DOHH2 (cell line): ENCODE data around the gene IL17REL.

Experiments used
- H3F3A ChIP-seq: fragments of 200-600 bp; sonication (generic), shearing (Covaris generic); 2 replicates; pipeline ENCODE4 v1.6.0; 2016; ENCODE audit warnings: antibody characterized with exemption, mild to moderate bottlenecking; ENCODE audit not compliant: control insufficient read depth, insufficient read depth
- H3K27ac ChIP-seq: fragments of 200-600 bp; sonication (generic); 2 replicates; pipeline ENCODE4 v1.5.1; 2014; ENCODE audit warnings: low read depth, mild to moderate bottlenecking, low read length, moderate library complexity
- H3K27me3 ChIP-seq: fragments of 200-600 bp; sonication (generic); 2 replicates; pipeline ENCODE4 v1.6.1; 2014; ENCODE audit warnings: mild to moderate bottlenecking, low read length, mixed read lengths; ENCODE audit not compliant: control insufficient read depth
- H3K36me3 ChIP-seq: fragments of 200-600 bp; sonication (generic); 2 replicates; pipeline ENCODE4 v1.6.1; 2014; ENCODE audit warnings: mild to moderate bottlenecking, low read length, moderate library complexity, mixed read lengths; ENCODE audit not compliant: control insufficient read depth
- H3K4me1 ChIP-seq: fragments of 200-600 bp; sonication (generic); 2 replicates; pipeline ENCODE4 v1.6.1; 2014; ENCODE audit warnings: mild to moderate bottlenecking, low read length, mixed read lengths; ENCODE audit not compliant: control insufficient read depth
- H3K4me2 ChIP-seq: fragments of 200-600 bp; sonication (generic); 2 replicates; pipeline ENCODE4 v1.6.0; 2014; ENCODE audit warnings: mild to moderate bottlenecking, low read length, moderate library complexity
- H3K4me3 ChIP-seq: fragments of 200-600 bp; sonication (generic); 2 replicates; pipeline ENCODE4 v1.5.1; 2014; ENCODE audit warnings: mild to moderate bottlenecking, low read length, mixed read lengths
- H3K79me2 ChIP-seq: fragments of 200-600 bp; sonication (generic); 2 replicates; pipeline ENCODE4 v1.6.1; 2014; ENCODE audit warnings: mild to moderate bottlenecking, low read length, mixed read lengths; ENCODE audit not compliant: control insufficient read depth
- H3K9me2 ChIP-seq: fragments of 200-600 bp; sonication (generic); replicated peaks from 2 replicates; pipeline ENCODE4 v1.6.1; 2014; ENCODE audit warnings: mild to moderate bottlenecking, low read length, mixed read lengths; ENCODE audit not compliant: control insufficient read depth
- H3K9me3 ChIP-seq: fragments of 200-600 bp; sonication (generic); 2 replicates; pipeline ENCODE4 v1.6.1; 2014; ENCODE audit warnings: antibody characterized with exemption, low read length, mixed read lengths; ENCODE audit not compliant: control insufficient read depth, insufficient read depth
- H4K20me1 ChIP-seq: fragments of 200-600 bp; sonication (generic); 2 replicates; pipeline ENCODE4 v1.6.0; 2014; ENCODE audit warnings: low read depth, mild to moderate bottlenecking, antibody characterized with exemption, low read length, moderate library complexity; ENCODE audit not compliant: control insufficient read depth, insufficient read depth
- EZH2phosphoT487 ChIP-seq: fragments of 200-600 bp; sonication (generic); IDR thresholded peaks from 2 replicates; pipeline ENCODE4 v1.6.1; 2017; ENCODE audit warnings: borderline replicate concordance, mild to moderate bottlenecking, antibody characterized with exemption, low read length, moderate library complexity, mixed read lengths
- TF ChIP-seq, protein P1 (sequence below): fragments of 200-600 bp; sonication (generic); IDR thresholded peaks from one replicate; pipeline ENCODE4 v1.5.1; 2014; ENCODE audit warnings: antibody characterized with exemption, mild to moderate bottlenecking, low read depth, low read length; ENCODE audit not compliant: poor library complexity, severe bottlenecking

The IL17REL gene

DNA sequence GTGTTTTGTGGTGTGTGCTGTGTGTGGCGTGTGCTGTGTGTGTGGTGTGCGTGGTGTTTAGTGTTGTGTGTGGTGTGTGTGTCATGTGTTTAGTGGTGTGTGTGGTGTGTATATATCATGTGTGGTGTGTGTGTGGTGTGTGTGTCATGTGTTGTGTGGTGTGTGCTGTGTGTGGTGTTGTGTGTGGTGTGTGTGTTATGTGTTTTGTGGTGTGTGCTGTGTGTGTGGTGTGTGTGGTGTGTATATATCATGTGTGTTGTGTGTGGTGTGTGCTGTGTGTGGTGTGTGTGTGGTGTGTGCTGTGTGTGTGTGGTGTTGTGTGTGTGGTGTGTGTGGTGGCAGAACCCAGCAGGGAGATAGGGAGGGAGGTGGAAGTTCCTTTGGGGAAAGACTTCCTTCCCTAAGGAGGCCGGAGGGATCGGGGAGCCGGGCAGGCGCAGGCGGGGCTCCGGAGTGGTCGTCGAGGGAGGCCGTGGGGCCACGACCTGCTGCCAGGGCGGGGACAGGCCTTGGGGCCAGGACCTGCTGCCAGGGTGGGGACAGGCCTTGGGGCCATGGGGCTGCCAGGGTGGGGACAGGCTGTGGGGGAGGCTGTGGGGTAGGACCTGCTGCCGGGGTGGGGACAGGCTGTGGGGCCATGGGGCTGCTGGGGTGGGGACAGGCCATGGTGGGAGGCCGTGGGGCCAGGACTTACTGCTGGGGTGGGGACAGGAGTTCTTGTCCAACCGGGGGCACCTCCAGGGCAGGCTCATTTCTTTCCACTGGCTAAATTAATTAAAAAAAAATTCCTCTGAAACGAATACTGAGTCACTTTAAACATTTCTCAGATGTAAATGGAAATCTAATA is 36.8 kb downstream of the IL17REL start:
- no peaks in the 10 kb centered on the region for H3K36me3 ChIP-seq
- no peaks in the 10 kb centered on the region for H3K9me2 ChIP-seq
- H3K4me2 ChIP-seq = peak overlapping the region; percentile 9
- H3K79me2 ChIP-seq = no peaks in the 10 kb centered on the region
- H3K27ac ChIP-seq = no peak overlapping the region
- no peak for TF ChIP-seq EZH2phosphoT487
- TF ChIP-seq, protein P1, sequence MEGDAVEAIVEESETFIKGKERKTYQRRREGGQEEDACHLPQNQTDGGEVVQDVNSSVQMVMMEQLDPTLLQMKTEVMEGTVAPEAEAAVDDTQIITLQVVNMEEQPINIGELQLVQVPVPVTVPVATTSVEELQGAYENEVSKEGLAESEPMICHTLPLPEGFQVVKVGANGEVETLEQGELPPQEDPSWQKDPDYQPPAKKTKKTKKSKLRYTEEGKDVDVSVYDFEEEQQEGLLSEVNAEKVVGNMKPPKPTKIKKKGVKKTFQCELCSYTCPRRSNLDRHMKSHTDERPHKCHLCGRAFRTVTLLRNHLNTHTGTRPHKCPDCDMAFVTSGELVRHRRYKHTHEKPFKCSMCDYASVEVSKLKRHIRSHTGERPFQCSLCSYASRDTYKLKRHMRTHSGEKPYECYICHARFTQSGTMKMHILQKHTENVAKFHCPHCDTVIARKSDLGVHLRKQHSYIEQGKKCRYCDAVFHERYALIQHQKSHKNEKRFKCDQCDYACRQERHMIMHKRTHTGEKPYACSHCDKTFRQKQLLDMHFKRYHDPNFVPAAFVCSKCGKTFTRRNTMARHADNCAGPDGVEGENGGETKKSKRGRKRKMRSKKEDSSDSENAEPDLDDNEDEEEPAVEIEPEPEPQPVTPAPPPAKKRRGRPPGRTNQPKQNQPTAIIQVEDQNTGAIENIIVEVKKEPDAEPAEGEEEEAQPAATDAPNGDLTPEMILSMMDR = no peak
- H3K4me1 ChIP-seq = peaks cover 45% of the 10 kb centered on the region
- H3K27me3 ChIP-seq = no peaks in the 10 kb centered on the region; the same call in 1 of the 2 replicates
- H3F3A ChIP-seq = peaks cover 34% of the 10 kb centered on the region
- no peaks in the 10 kb centered on the region for H4K20me1 ChIP-seq
- H3K9me3 ChIP-seq = peaks cover 6% of the 10 kb centered on the region; the same call in 1 of the 2 replicates
- H3K4me3 ChIP-seq = peak overlapping the region; percentile 29

DNA sequence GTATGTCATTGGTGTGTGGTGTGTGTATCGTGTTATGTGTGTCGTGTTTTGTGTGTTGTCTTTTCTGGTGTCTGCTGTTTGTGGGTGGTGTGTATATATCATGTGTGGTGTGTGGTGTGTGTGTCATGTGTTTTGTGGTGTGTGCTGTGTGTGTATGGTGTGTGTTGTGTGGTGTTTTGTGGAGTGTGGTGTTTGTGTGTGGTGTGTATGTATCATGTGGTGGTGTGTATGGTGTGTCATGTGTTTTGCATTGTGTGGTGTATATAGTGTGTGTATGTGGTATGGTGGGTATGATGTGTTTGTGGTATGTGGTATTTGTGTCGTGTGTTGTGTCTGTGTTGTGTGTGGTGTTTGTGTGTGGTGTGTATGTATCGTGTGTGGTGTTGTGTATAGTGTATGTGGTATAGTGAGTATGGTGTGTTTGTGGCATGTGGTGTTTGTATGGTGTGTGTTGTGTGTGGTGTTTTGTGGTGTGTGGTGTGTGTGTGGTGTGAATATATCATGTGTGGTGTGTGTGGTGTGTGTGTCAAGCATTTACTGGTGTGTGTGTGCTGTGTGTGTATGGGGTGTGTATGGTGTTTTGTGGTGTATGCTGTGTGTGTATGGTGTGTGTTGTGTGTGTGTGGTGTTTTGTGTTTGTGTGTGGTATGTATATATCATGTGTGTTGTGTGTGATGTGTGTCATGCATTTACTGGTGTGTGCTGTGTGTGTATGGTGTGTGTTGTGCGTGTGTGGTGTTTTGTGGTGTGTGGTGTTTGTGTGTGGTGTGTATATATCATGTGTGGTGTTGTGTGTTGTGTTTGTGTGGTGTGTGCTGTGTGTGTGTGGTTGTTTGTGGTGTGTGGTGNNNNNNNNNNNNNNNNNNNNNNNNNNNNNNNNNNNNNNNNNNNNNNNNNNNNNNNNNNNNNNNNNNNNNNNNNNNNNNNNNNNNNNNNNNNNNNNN is 39.3 kb downstream of the IL17REL start:
- no peaks in the 10 kb centered on the region for H3K9me2 ChIP-seq
- no peak for TF ChIP-seq EZH2phosphoT487
- TF ChIP-seq, protein P1 = no peak
- H3F3A ChIP-seq = peaks cover 28% of the 10 kb centered on the region
- H3K79me2 ChIP-seq = no peaks in the 10 kb centered on the region
- no peaks in the 10 kb centered on the region for H3K36me3 ChIP-seq
- no peaks in the 10 kb centered on the region for H4K20me1 ChIP-seq
- no peaks in the 10 kb centered on the region; the same call in 1 of the 2 replicates for H3K27me3 ChIP-seq
- peaks cover 51% of the 10 kb centered on the region for H3K4me1 ChIP-seq
- no peak overlapping the region for H3K27ac ChIP-seq
- H3K4me3 ChIP-seq = no peak overlapping the region
- H3K4me2 ChIP-seq = no peak overlapping the region
- peaks cover 6% of the 10 kb centered on the region; the same call in 1 of the 2 replicates for H3K9me3 ChIP-seq

DNA sequence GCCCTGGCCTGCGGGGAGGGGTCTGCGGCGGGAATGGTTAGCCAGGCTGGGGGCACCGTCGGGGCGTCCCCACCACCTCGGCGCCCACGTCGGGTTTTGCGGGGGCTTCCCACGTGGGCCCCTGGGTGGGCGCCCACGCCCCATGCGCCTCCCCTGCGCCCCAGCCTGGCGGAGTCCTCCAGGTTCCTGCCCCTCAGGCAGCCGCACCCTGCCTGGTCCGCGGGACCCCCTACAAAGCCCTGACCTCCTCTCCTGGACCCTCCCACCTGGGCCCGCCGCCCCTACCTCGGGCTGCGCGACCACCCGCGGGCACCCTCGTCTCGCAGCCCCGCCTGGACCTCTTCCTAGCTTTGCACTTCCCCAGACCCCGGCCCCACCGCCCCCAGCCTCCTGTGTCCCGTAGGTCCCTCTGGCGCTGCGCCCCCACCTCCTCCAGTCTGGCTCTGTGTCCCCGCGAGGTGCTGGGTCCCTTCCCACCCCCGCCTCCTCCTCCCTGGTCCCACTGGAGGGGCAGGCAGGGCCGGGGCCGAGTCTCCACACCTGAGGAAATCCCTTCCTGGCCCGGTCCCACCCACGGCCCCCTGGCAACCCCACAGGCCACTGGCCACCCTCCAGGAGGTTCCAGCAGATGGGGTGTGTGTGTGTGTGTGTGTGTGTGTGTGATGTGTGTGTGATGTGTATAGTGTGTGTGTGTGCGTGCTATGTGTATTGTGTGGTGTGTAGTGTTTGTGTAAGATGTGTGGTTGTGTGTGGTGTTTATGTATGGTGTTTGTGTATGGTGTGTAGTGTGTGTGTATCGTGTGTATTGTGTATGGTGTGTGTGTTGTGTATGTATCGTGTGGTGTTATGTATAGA is 40.2 kb downstream of the IL17REL start:
- peaks cover 53% of the 10 kb centered on the region for H3K4me1 ChIP-seq
- no peaks in the 10 kb centered on the region for H3K36me3 ChIP-seq
- no peaks in the 10 kb centered on the region; the same call in 1 of the 2 replicates for H3K27me3 ChIP-seq
- H3K4me2 ChIP-seq = peak overlapping the region; percentile 83
- no peaks in the 10 kb centered on the region for H3K9me2 ChIP-seq
- H3K27ac ChIP-seq = no peak overlapping the region
- H3K9me3 ChIP-seq = peaks cover 6% of the 10 kb centered on the region; the same call in 1 of the 2 replicates
- peaks cover 24% of the 10 kb centered on the region for H3F3A ChIP-seq
- peak overlapping the region; percentile 63 for H3K4me3 ChIP-seq
- no peak for TF ChIP-seq EZH2phosphoT487
- TF ChIP-seq, protein P1 = no peak
- H3K79me2 ChIP-seq = no peaks in the 10 kb centered on the region
- no peaks in the 10 kb centered on the region for H4K20me1 ChIP-seq
